ENCODE results near the gene CPT1B.

DNA sequence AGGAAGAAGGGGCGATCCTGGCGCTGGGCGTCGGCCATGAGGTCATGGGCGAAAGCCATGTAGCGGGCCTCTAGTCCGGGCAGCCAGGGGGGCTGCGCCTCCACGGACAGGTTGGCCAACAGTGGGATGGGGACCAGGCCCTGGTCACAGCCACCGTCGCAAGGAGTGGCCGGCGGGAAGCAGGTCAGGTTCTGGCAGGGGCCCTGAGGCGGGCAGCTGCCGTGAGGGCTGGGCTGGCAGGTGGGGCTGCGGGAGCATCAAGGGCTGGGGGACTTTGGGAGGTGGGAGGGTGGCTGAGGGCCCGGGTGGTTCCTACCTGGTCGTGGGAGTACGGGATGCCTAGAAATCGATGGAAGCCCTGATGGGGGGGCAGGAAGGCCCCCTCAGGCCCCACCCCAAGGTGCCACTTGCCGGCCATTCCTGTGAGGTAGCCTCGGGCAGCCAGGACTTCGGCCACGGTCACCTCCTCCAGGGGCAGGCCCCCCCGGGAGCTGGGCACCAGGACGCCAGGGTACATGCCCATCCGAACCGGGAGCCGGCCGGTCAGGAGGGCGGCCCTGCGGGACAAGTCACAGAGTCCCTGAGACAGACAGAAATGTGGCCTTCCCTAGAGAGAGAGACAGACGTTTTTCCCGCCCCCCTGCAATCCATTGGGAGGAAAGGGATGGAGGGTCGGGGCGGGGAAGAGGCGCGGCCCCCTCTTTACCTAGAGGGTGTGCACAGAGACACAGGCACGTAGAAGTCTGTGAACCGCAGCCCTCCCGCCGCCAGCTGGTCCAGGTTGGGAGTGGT lies 48.8 kb upstream of the CPT1B start:
- TF ChIP-seq POLR2A (IDR thresholded peaks at IDR 0.05) = no peak
- TF ChIP-seq, protein P1, sequence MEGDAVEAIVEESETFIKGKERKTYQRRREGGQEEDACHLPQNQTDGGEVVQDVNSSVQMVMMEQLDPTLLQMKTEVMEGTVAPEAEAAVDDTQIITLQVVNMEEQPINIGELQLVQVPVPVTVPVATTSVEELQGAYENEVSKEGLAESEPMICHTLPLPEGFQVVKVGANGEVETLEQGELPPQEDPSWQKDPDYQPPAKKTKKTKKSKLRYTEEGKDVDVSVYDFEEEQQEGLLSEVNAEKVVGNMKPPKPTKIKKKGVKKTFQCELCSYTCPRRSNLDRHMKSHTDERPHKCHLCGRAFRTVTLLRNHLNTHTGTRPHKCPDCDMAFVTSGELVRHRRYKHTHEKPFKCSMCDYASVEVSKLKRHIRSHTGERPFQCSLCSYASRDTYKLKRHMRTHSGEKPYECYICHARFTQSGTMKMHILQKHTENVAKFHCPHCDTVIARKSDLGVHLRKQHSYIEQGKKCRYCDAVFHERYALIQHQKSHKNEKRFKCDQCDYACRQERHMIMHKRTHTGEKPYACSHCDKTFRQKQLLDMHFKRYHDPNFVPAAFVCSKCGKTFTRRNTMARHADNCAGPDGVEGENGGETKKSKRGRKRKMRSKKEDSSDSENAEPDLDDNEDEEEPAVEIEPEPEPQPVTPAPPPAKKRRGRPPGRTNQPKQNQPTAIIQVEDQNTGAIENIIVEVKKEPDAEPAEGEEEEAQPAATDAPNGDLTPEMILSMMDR (IDR thresholded peaks at IDR 0.05) = no peak

Data from uterus (tissue), 2 donors.